ENCODE results near the gene LYL1.

The LYL1 gene

DNA sequence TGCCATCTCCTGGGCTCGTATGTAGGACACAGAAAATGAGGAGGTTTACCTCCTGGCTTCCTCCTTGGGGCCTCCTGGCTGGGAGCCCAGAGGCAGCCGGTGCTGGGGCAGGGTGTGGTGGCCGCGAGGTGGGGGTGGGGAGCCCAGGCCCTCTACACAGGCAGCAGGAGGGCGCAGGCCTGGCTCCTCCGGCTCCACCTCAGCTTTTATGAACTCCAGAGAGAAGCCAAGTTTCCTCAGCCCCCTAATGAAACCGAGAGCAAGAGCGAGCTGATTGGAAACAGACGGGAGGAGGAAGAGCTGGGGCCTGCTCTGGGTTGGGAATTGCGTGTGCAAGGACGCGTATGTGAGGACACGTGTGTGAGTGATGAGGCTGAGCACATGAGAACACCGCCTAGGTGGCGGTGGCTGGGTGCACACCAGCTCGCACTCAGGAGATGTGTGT lies 23.1 kb downstream of the LYL1 start:
- no peak overlapping the region for H3K27ac Mint-ChIP-seq (ENCODE audit: low read depth)
- no peak for ATAC-seq (replicated peaks; ENCODE audit: extremely low read depth, poor library complexity, severe bottlenecking)
- no peaks in the 10 kb centered on the region for H3K4me1 Mint-ChIP-seq
- DNase-seq (ENCODE audit: low spot score in 2 of 2), result no peak
- no peaks in the 10 kb centered on the region for H3K27me3 Mint-ChIP-seq
- H3K36me3 Mint-ChIP-seq (ENCODE audit: insufficient read depth), result no peaks in the 10 kb centered on the region
- H3K9me3 Mint-ChIP-seq, result no peaks in the 10 kb centered on the region
- H3K4me3 Mint-ChIP-seq, result no peak overlapping the region

DNA sequence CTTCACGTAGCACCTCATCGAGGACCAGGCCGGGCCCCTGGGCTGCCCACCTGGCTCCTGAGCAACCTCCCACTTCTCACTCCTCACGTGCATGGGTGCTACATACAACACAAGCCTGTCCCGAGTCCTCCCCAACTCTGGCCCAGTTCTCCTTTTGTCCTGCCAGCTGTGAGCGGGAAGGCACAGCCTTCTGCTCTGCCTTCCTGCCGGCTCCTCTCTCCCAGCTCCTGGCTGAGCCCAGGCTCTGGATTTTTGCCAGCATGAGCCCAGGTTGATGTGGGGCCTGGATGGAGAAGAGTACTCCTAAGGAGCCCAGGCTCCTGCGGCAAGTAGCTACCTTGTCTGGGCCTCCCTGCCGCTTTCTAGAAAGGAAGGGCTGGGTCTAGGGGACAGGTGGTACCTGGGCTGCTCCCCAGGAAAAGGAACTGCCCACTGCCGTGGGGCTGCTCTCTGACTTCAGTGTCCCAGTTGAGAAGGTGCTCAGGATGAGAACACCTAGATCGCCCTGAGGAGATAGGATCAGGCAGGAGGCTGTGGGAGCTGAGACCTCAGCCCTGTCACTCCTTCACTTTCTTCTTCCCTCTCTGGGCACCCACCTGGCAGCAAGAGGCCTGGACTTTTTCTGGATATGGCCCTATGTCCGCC lies 23.6 kb downstream of the LYL1 start:
- H3K36me3 Mint-ChIP-seq (ENCODE audit: insufficient read depth), result no peaks in the 10 kb centered on the region
- H3K9me3 Mint-ChIP-seq, result no peaks in the 10 kb centered on the region
- H3K27me3 Mint-ChIP-seq, result no peaks in the 10 kb centered on the region
- H3K4me3 Mint-ChIP-seq, result no peak overlapping the region
- DNase-seq (ENCODE audit: low spot score in 2 of 2) (no peak), ATAC-seq (replicated peaks; ENCODE audit: extremely low read depth, poor library complexity, severe bottlenecking) (no peak)
- no peaks in the 10 kb centered on the region for H3K4me1 Mint-ChIP-seq
- H3K27ac Mint-ChIP-seq (ENCODE audit: low read depth), result no peak overlapping the region

DNA sequence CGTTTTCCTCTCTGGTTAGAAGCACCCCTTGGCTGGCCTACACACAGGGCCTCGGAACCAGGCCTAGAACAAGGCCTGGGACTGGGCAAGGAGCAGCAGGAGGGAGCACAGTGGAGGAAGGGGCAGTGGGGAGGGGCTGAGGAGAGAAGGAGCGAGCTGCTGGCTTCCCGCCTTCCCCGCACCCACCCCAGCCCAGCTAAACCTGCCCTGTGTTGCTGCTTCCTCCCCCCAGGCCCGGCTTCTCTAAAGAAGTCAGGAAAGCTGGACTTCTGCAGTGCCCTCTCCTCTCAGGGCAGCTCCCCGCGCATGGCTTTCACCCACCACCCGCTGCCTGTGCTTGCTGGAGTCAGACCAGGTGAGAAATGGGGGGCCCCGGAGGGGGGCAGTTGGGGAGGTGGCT lies 24.3 kb downstream of the LYL1 start:
- H3K4me3 Mint-ChIP-seq, result no peak overlapping the region
- DNase-seq (ENCODE audit: low spot score in 2 of 2), result no peak
- no peaks in the 10 kb centered on the region for H3K36me3 Mint-ChIP-seq (ENCODE audit: insufficient read depth)
- no peaks in the 10 kb centered on the region for H3K4me1 Mint-ChIP-seq
- no peaks in the 10 kb centered on the region for H3K9me3 Mint-ChIP-seq
- no peaks in the 10 kb centered on the region for H3K27me3 Mint-ChIP-seq
- ATAC-seq (replicated peaks; ENCODE audit: extremely low read depth, poor library complexity, severe bottlenecking), result no peak
- H3K27ac Mint-ChIP-seq (ENCODE audit: low read depth), result no peak overlapping the region

GRCh38 chr19:13077240-13077639 lies 25.4 kb downstream of the LYL1 start:
- H3K36me3 Mint-ChIP-seq (ENCODE audit: insufficient read depth), result no peaks in the 10 kb centered on the region
- no peaks in the 10 kb centered on the region for H3K27me3 Mint-ChIP-seq
- H3K27ac Mint-ChIP-seq (ENCODE audit: low read depth), result peak overlapping the region; percentile 55
- H3K4me1 Mint-ChIP-seq, result no peaks in the 10 kb centered on the region
- ATAC-seq (replicated peaks; ENCODE audit: extremely low read depth, poor library complexity, severe bottlenecking) (no peak), DNase-seq (ENCODE audit: low spot score in 2 of 2) (no peak)
- no peaks in the 10 kb centered on the region for H3K9me3 Mint-ChIP-seq
- H3K4me3 Mint-ChIP-seq, result no peak overlapping the region

- Mint-ChIP-seq H3K4me1 (no peaks in the 10 kb centered on the region), H3K27me3 (no peaks in the 10 kb centered on the region), H3K36me3 (ENCODE audit: insufficient read depth) (no peaks in the 10 kb centered on the region), H3K27ac (ENCODE audit: low read depth) (peak overlapping the region; percentile 55), H3K9me3 (no peaks in the 10 kb centered on the region), H3K4me3 (no peak overlapping the region)
- ATAC-seq (replicated peaks; ENCODE audit: extremely low read depth, poor library complexity, severe bottlenecking) (no peak), DNase-seq (ENCODE audit: low spot score in 2 of 2) (no peak)
Measured at GRCh38 chr19:13076787-13077186, 25.9 kb downstream of the LYL1 start.

GRCh38 chr19:13076320-13076719 lies 26.3 kb downstream of the LYL1 start:
- H3K4me3 Mint-ChIP-seq, result no peak overlapping the region
- ATAC-seq (replicated peaks; ENCODE audit: extremely low read depth, poor library complexity, severe bottlenecking), result no peak
- H3K36me3 Mint-ChIP-seq (ENCODE audit: insufficient read depth), result no peaks in the 10 kb centered on the region
- no peaks in the 10 kb centered on the region for H3K9me3 Mint-ChIP-seq
- no peaks in the 10 kb centered on the region for H3K27me3 Mint-ChIP-seq
- H3K4me1 Mint-ChIP-seq, result no peaks in the 10 kb centered on the region
- H3K27ac Mint-ChIP-seq (ENCODE audit: low read depth), result no peak overlapping the region
- no peak for DNase-seq (ENCODE audit: low spot score in 2 of 2)

- peaks cover 2% of the 10 kb centered on the region for H3K36me3 Mint-ChIP-seq (ENCODE audit: insufficient read depth)
- H3K4me3 Mint-ChIP-seq, result no peak overlapping the region
- ATAC-seq (replicated peaks; ENCODE audit: extremely low read depth, poor library complexity, severe bottlenecking) (no peak), DNase-seq (ENCODE audit: low spot score in 2 of 2) (no peak)
- no peaks in the 10 kb centered on the region for H3K9me3 Mint-ChIP-seq
- no peaks in the 10 kb centered on the region for H3K27me3 Mint-ChIP-seq
- no peak overlapping the region for H3K27ac Mint-ChIP-seq (ENCODE audit: low read depth)
- no peaks in the 10 kb centered on the region for H3K4me1 Mint-ChIP-seq
Measured at GRCh38 chr19:13074378-13074777, 28.3 kb downstream of the LYL1 start.

- Mint-ChIP-seq H3K9me3 (no peaks in the 10 kb centered on the region), H3K27ac (ENCODE audit: low read depth) (no peak overlapping the region), H3K27me3 (no peaks in the 10 kb centered on the region), H3K4me3 (no peak overlapping the region), H3K4me1 (no peaks in the 10 kb centered on the region), H3K36me3 (ENCODE audit: insufficient read depth) (peaks cover 2% of the 10 kb centered on the region)
- no peak for DNase-seq (ENCODE audit: low spot score in 2 of 2)
- ATAC-seq (replicated peaks; ENCODE audit: extremely low read depth, poor library complexity, severe bottlenecking), result no peak
Measured at GRCh38 chr19:13073263-13073662, 29.4 kb downstream of the LYL1 start.

- H3K9me3 Mint-ChIP-seq, result no peaks in the 10 kb centered on the region
- H3K36me3 Mint-ChIP-seq (ENCODE audit: insufficient read depth), result peaks cover 2% of the 10 kb centered on the region
- H3K27ac Mint-ChIP-seq (ENCODE audit: low read depth), result no peak overlapping the region
- no peaks in the 10 kb centered on the region for H3K27me3 Mint-ChIP-seq
- no peak for ATAC-seq (replicated peaks; ENCODE audit: extremely low read depth, poor library complexity, severe bottlenecking)
- DNase-seq (ENCODE audit: low spot score in 2 of 2), result no peak
- no peak overlapping the region for H3K4me3 Mint-ChIP-seq
- no peaks in the 10 kb centered on the region for H3K4me1 Mint-ChIP-seq
Measured at GRCh38 chr19:13072188-13072908, 30.3 kb downstream of the LYL1 start.

DNA sequence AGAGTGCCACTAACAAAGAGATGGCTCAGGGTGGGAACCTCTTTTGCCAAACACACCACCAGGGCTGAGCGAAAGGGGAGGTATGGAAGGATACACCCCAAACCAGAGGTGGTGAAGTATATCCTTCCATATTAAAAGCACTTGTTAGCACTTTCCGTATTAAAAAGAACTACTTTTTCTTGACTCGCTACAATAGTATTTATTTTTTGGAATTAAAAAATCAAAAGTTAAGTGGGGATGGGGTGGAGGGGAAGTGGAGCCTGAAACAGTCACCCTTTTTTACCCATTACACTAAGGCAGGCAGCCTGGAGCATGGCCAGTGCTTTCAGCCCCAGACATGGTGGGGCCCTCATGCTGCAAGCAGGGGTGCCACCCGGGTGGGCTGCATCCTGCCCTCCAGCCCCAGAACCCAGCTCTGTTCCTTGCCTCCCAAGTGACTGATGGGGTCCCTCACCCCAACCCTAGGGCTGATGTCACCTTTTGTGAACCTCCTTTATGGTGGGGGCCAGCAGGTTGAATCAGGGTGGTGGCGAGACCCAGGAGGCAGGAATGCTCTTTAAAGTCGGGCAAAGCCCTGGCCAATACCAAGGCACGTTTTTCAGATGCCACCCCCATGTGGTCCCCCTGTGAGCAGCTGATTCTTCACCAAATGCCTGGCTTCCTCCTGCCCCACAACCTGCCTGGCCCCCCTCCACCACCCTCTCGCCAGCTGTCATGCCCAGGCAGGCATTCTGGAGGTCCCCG lies 31.0 kb downstream of the LYL1 start:
- DNase-seq (ENCODE audit: low spot score in 2 of 2), result no peak
- H3K9me3 Mint-ChIP-seq, result no peaks in the 10 kb centered on the region
- peaks cover 2% of the 10 kb centered on the region for H3K36me3 Mint-ChIP-seq (ENCODE audit: insufficient read depth)
- H3K27ac Mint-ChIP-seq (ENCODE audit: low read depth), result no peak overlapping the region
- no peaks in the 10 kb centered on the region for H3K4me1 Mint-ChIP-seq
- ATAC-seq (replicated peaks; ENCODE audit: extremely low read depth, poor library complexity, severe bottlenecking), result no peak
- H3K27me3 Mint-ChIP-seq, result no peaks in the 10 kb centered on the region
- H3K4me3 Mint-ChIP-seq, result no peak overlapping the region

DNA sequence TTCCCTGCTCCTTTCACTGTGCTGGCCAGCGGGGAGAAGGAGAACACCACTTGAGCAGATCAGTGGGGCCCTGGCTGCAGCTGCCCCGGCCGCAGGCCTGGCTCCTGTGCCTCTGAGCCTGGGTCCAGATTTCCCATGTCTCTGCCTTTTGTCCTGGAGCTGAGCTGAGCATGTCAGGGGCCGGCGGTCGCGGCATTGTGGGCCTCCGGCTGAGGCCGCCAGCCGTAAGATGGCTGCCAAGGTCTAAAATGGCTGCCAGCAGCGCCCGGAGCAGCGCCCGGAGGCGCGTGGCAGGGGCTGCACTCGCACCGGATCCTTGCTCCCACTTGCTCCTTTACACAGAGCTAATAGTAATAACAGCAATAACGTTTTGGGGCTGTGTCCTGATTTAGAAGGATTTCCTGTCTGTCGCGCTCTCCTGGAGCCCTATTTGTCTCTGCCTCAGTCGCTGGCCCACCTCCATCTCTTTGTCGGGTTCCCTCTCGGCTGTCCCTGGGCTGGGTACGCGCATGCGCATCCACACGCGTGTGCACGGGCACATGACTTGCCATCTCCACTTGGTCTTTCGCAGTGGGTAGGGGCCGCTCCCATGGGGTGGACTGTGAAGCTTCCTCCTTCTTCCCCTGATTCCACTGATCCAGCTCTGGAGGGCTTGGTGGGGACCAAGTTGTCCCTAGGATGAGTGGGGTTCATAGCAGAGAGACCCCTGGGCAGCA lies 32.1 kb downstream of the LYL1 start:
- H3K4me1 Mint-ChIP-seq, result no peaks in the 10 kb centered on the region
- H3K9me3 Mint-ChIP-seq, result no peaks in the 10 kb centered on the region
- H3K36me3 Mint-ChIP-seq (ENCODE audit: insufficient read depth), result peaks cover 2% of the 10 kb centered on the region
- ATAC-seq (replicated peaks; ENCODE audit: extremely low read depth, poor library complexity, severe bottlenecking) (no peak), DNase-seq (ENCODE audit: low spot score in 2 of 2) (no peak)
- no peaks in the 10 kb centered on the region for H3K27me3 Mint-ChIP-seq
- H3K4me3 Mint-ChIP-seq, result peak overlapping the region; percentile 25
- no peak overlapping the region for H3K27ac Mint-ChIP-seq (ENCODE audit: low read depth)

GRCh38 chr19:13069415-13070359 lies 33.0 kb downstream of the LYL1 start:
- H3K4me1 Mint-ChIP-seq, result no peaks in the 10 kb centered on the region
- DNase-seq (ENCODE audit: low spot score in 2 of 2) (no peak), ATAC-seq (replicated peaks; ENCODE audit: extremely low read depth, poor library complexity, severe bottlenecking) (no peak)
- H3K9me3 Mint-ChIP-seq, result no peaks in the 10 kb centered on the region
- no peak overlapping the region for H3K27ac Mint-ChIP-seq (ENCODE audit: low read depth)
- peak overlapping the region; percentile 25 for H3K4me3 Mint-ChIP-seq
- H3K36me3 Mint-ChIP-seq (ENCODE audit: insufficient read depth), result peaks cover 2% of the 10 kb centered on the region
- no peaks in the 10 kb centered on the region for H3K27me3 Mint-ChIP-seq
